HG03442 (cell line): ENCODE results near the gene MLC1.

Experiments
- ATAC-seq: cut with Tn5 transposase; IDR thresholded peaks from one replicate; pipeline ENCODE4 v1.9.1; 2021; ENCODE audit warnings: mild to moderate bottlenecking, moderate library complexity; ENCODE audit not compliant: unreplicated experiment

Gene MLC1

DNA sequence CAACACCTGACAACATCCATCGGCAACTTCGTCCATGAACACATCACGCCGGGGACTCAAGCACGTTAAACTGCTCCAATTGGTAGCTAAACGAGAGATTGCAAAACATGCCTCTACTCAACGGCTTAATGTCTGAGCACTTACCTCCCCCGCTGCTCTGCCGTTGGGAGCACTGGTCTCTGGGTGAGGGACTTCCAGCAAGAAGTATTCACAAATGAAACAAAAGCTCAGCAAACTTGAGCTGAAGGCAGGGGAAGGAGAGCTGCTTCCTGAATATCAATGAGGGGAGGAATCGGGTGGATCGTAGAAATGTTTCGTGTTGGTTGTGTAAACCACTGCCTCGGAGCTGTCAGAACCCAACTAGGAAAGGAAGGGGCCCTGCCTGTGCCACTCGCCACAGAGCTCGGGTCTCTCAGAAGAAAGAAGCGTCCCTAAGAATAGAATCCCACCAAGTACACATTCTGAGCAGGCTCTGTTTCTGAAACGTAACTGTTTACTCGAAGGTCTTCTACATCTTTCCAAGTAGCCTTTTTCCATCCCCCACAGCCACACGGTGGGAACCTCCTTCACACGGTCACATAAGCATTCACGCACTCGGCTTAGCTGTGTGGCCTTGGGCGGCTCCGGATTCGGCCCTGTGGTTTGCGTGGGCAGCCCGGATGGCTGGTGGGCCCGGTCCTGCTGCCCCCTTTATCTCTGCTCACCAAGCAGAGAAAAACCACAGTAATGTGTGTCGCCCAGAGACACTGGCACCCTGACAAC is at the start of gene MLC1:
Gene MLC1 (minus strand): TSS at position 216 of the 762 bp plus-strand sequence. CDS start 524 bp downstream, outside the sequence.
- ATAC-seq = no peak

DNA sequence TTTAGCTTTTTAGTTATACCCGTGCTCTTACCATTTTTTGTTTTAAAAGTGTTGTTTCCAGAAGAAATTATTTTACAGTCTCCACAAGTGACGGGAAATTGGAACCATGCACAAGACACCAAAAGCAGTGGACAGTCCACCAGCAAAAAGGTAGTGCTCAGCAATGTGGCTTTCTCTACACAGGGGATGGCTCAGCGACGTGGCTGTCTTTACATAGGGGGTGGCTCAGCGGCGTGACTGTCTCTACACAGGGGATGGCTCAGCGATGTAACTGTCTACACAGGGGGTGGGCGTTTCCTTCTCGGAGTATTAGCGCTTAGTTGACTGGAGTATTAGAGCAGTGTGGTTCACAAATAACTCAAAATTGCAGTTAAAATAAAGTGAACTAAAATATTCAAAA is 49.3 kb upstream of the MLC1 start:
- ATAC-seq = no peak

DNA sequence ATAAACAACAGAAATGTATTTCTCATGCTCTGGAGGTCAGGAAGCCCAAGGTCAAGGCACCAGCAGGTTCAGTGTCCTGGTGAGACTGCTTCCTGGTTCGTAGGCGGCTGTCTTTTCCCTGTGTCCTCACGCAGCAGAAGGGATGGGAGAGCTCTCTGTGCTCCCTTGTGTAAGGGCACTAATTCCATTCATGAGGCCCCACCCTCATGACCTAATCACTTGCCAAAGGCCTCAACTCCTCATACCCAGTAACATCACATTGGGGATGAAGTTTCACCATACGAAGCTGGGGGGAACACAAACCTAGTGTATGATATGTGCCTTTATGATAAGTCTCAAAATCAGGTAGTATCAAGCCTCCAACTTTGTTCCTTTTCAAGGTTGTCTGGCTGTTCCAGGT is 46.7 kb upstream of the MLC1 start:
- no peak for ATAC-seq

DNA sequence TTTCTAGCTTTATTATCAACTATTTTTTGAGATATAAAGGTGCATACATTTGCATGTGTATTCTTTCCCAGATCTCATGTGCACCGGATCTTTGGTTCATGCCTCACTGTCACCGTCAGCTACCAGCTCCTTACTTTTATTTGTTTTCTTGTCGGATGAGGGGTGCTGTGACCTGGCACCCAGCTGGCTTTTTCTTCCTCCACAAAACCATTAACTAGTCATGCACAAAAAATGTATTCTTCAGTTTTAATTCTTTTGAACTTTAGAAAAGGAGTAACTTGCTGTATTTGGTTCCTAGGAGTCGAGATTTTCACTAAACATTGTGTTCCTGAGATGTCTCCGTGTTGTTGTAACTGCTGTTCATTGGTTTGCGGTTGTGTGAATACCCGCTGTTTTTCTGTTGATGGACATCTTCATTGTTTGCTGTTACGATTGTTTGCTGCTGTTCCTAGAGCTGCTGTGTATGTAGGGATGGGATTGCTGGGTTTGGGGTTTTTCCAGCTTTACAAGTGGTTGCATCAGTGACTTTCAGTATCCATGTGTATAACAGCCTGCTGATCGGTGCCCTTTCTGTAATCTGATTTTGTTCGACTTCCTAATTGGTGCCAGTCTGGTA is 44.0 kb upstream of the MLC1 start:
- no peak for ATAC-seq

- ATAC-seq = no peak
Measured at GRCh38 chr22:50125029-50125428, 39.8 kb upstream of the MLC1 start.

- ATAC-seq = no peak
Measured at GRCh38 chr22:50123119-50123518, 37.9 kb upstream of the MLC1 start.

GRCh38 chr22:50121202-50121740 is 36.0 kb upstream of the MLC1 start:
- ATAC-seq = no peak

DNA sequence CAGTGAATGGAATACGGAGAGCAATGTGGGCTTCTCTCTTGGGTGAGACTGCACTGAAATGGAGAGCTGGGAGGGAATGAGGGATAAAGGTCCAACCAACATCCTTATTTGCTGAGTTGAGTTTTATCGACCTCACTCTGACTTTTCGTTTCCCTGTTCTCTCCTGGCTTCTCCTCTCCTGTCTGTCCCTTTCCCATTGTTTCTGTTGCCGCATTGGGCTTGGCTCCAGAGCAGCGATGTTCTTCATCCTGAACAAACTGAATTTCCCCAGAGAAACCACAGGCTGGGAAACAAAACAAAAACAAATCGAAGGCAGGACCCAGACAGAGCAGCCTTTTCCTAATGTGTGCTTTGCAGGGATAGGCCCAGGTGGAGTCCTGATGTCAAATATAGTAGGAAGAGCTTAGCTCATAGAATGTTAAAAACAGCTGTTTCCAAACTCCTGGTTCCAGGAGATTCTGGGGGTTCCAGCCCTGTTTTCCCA is 34.6 kb upstream of the MLC1 start:
- no peak for ATAC-seq

GRCh38 chr22:50119169-50119767 is 34.0 kb upstream of the MLC1 start:
- no peak for ATAC-seq

- no peak for ATAC-seq
Measured at GRCh38 chr22:50118557-50119168, 33.4 kb upstream of the MLC1 start.

GRCh38 chr22:50118129-50118528 is 32.9 kb upstream of the MLC1 start:
- no peak for ATAC-seq

- ATAC-seq = no peak
Measured at GRCh38 chr22:50117168-50117762, 32.0 kb upstream of the MLC1 start.

DNA sequence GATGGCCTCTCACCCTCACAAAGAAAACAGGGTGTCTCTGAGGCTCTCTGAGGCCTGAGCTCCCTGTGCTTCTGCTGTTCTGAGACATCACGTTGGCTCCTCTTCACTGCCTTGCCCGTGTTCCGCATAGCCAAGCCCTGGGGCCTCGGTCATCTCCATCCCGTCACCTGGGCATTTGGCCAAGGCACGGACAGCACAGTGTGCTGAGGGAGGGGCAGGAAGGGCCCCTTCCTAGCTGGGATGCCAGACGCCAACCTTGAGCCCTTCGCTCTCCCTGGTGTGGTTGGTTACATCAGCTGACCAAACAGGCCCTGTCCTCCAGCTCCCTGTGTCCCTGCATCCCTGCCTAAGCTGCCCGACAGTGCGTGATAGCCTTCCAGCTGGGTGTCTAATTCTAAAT is 30.5 kb upstream of the MLC1 start:
- no peak for ATAC-seq

- ATAC-seq = no peak
Measured at GRCh38 chr22:50114221-50115021, 29.2 kb upstream of the MLC1 start.

- ATAC-seq = no peak
Measured at GRCh38 chr22:50112151-50113118, 27.2 kb upstream of the MLC1 start.

DNA sequence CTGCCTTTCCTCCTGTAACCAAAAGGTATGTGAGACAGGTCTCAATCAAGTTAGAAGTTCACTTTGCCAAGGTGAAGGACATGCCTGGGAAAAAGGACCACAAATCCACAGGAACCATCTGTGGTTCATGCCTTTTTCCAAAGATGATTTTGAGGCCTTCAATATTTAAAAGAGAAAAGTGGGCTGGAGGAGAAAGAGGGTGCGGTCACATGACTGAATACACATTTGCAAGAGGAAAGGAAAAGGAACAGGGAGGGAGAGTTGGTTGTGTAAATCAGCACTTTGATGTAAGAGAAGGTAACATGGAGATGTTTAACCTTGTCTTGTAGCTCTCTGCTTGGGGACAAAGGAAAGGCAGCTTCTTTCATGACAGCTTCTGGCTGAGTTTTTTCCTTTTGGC is 25.8 kb upstream of the MLC1 start:
- ATAC-seq = no peak

DNA sequence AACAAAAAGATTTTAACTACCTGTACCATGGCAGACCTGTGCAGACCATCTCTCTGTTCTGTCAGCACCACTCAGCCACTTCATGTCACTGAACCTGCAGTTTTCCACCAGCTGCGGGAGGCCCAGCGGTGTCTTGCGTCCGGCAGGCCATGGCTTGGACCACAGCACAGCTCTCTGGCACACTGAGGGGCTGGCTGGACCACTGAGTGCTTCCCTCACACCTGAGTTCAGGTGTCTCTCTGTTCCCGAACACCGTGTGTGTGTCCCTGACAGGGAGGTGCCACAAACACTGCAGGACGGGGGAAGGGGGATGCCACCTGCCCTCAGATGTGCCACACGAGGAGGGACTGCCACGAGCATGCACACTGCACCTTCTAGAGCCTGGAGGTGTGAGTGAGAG is 22.3 kb upstream of the MLC1 start:
- no peak for ATAC-seq

DNA sequence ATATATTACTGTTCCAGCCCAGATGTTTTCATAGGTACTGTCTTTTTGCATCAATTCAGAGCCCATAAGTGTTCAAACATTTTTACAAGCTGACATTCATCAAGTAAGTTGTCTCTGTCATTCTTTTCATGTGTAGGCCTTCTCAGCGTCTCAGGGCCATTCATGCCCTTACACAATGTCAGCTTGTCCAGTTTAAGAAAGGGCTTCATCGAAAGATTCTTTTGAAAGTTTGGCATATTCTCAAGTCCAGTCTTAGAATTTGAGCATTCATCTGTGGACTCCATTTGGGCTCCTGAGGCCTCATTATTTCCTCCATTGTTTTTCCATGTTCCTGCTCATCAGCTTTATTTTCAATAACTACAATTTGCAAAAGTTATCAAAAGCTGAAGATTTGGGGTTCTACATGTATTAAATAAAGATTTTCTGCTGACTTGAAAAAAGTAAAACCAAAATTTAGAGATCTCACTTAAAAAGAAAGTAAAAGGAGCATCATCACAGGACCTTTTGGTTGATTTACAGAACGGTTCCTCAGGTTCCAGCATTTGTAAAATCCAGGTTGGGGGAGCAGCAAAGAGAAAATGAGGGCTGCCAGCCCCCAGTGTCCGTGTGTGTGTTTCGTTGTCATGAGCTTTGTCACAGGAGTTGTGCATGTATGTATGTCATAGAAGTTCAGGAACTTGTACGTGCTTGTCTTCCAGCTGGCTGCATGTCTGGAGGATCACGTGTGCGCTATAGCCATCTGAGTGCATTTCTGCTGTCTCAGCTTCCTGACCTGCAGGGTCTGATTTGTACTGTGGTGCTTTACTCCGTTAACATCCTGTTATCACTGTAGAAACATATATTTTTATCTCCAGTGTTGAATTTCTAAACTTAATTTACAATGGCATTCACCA is 20.2 kb upstream of the MLC1 start:
- no peak for ATAC-seq
